PC-3 (cell line): ENCODE results near the gene GDF2. TPM values are rescaled to one million over a fixed set of nuclear protein-coding genes. Genes with fewer than 3 reads are reported as not detected.

Experiments
- ATAC-seq: fragments of 200-7000 bp; cut with Tn5 transposase; 2 replicates; pipeline ENCODE4 v1.9.1; 2020; ENCODE audit warnings: mild to moderate bottlenecking, moderate library complexity
- BruUV-seq: library from RNA; stranded (reverse); fragments of 400-500 nt; replicated peaks from 2 replicates; lab custom pipeline; 2021; lab: Mats Ljungman, UMichigan
- CTCF ChIA-PET: fragments of 300-600 bp; sonication (Branson Sonifier 250); formaldehyde crosslinking; loops from one replicate; lab custom pipeline; 2022; ENCODE audit warnings: antibody characterized with exemption; lab: Charles Lee
- POLR2A ChIA-PET: fragments of 300-600 bp; sonication (Branson Sonifier 250); formaldehyde crosslinking; loops from one replicate; lab custom pipeline; 2022; ENCODE audit warnings: antibody characterized with exemption; ENCODE audit not compliant: unreplicated experiment; lab: Charles Lee
- DNase-seq: peaks from one replicate; pipeline ENCODE4 v3.0.0-alpha.2; 2015
- H2AFZ ChIP-seq: fragments of 300-600 bp; sonication (generic); 2 replicates; pipeline ENCODE4 v1.6.0; 2016; ENCODE audit warnings: antibody characterized with exemption, low read length
- H3F3A ChIP-seq: fragments of 300-600 bp; sonication (generic); one replicate; pipeline ENCODE4 v1.6.0; 2017; ENCODE audit warnings: antibody characterized with exemption, low read length, control low read depth, mild to moderate bottlenecking; ENCODE audit not compliant: unreplicated experiment
- H3K27ac ChIP-seq: fragments of 300-600 bp; sonication (generic); 2 replicates; pipeline ENCODE4 v1.5.1; 2016; ENCODE audit warnings: mild to moderate bottlenecking, low read length
- H3K27me3 ChIP-seq: fragments of 300-600 bp; sonication (generic); 2 replicates; pipeline ENCODE4 v1.6.1; 2016; ENCODE audit warnings: low read length, mixed read lengths
- H3K36me3 ChIP-seq: fragments of 300-600 bp; sonication (generic); 2 replicates; pipeline ENCODE4 v1.6.1; 2016; ENCODE audit warnings: low read depth, mixed run types, low read length, mixed read lengths
- H3K4me1 ChIP-seq: fragments of 300-600 bp; sonication (generic); 2 replicates; pipeline ENCODE4 v1.5.1; 2016; ENCODE audit warnings: low read length; ENCODE audit not compliant: insufficient read depth
- H3K4me2 ChIP-seq: fragments of 300-600 bp; sonication (generic); 2 replicates; pipeline ENCODE4 v1.6.0; 2016; ENCODE audit warnings: low read length
- H3K4me3 ChIP-seq: fragments of 300-600 bp; sonication (generic); 2 replicates; pipeline ENCODE4 v1.5.1; 2016; ENCODE audit warnings: mild to moderate bottlenecking, low read length, mixed read lengths
- H3K79me2 ChIP-seq: fragments of 300-600 bp; sonication (generic); 2 replicates; pipeline ENCODE4 v1.6.1; 2017; ENCODE audit warnings: low read length, mixed read lengths
- H3K9ac ChIP-seq: fragments of 300-600 bp; sonication (generic); 2 replicates; pipeline ENCODE4 v1.6.0; 2016; ENCODE audit warnings: mild to moderate bottlenecking, low read length
- H3K9me2 ChIP-seq: fragments of 300-600 bp; sonication (generic); replicated peaks from 2 replicates; pipeline ENCODE4 v1.6.1; 2016; ENCODE audit warnings: mixed run types, low read length, mixed read lengths
- H3K9me3 ChIP-seq: fragments of 300-600 bp; sonication (generic); 2 replicates; pipeline ENCODE4 v1.6.1; 2016; ENCODE audit warnings: low read length, mixed read lengths
- H4K20me1 ChIP-seq: fragments of 300-600 bp; sonication (generic); 2 replicates; pipeline ENCODE4 v1.6.1; 2016; ENCODE audit warnings: low read length, mixed read lengths
- CTCF ChIP-seq: fragments of 300-600 bp; sonication (generic); conservative IDR thresholded peaks from 2 replicates; pipeline ENCODE4 v1.5.1; 2017; ENCODE audit warnings: antibody characterized with exemption, low read depth, mild to moderate bottlenecking, low read length
- EZH2 ChIP-seq: fragments of 300-600 bp; sonication (generic); IDR thresholded peaks from one replicate; pipeline ENCODE4 v1.6.1; 2017; ENCODE audit warnings: antibody characterized with exemption, mild to moderate bottlenecking, low read length; ENCODE audit not compliant: unreplicated experiment
- EZH2phosphoT487 ChIP-seq: fragments of 300-600 bp; sonication (generic); IDR thresholded peaks from 2 replicates; pipeline ENCODE4 v1.6.1; 2018; ENCODE audit warnings: mild to moderate bottlenecking, antibody characterized with exemption, low read length, borderline replicate concordance
- intact Hi-C: fragments of 100-400 bp; cut with micrococcal nuclease; formaldehyde crosslinking; loops from 2 replicates; pipeline ENCODE4 v1.9.0; 2023
- total RNA-seq: library from RNA; depleted of rRNA; stranded (reverse); fragments of >200 nt; gene quantifications from 2 replicates; pipeline ENCODE4 v1.2.3, GENCODE V29; 2014

Gene GDF2
- total RNA-seq, 1 experiment from 2014 or later, result not detected

GRCh38 chr10:47288236-47288635 is 34.0 kb upstream of the GDF2 start:
- no peak overlapping the region for H3K4me3 ChIP-seq
- H3K27me3 ChIP-seq, result peaks cover 7% of the 10 kb centered on the region; the same call in 1 of the 2 replicates
- TF ChIP-seq CTCF, result no peak
- TF ChIP-seq EZH2, result no peak
- TF ChIP-seq EZH2phosphoT487, result no peak
- no peak overlapping the region for H2AFZ ChIP-seq
- H3K4me1 ChIP-seq, result no peaks in the 10 kb centered on the region
- intact Hi-C loops, result no loop called here
- ATAC-seq (no peak), DNase-seq (no peak)
- H3K27ac ChIP-seq, result no peak overlapping the region
- CTCF ChIA-PET, result no interaction called here
- POLR2A ChIA-PET, result no interaction called here
- H3K9me3 ChIP-seq, result no peaks in the 10 kb centered on the region
- BruUV-seq, result no TSS peak
- H4K20me1 ChIP-seq, result no peaks in the 10 kb centered on the region
- no peaks in the 10 kb centered on the region for H3K79me2 ChIP-seq
- no peaks in the 10 kb centered on the region for H3K36me3 ChIP-seq
- H3K4me2 ChIP-seq, result no peak overlapping the region
- H3F3A ChIP-seq, result no peaks in the 10 kb centered on the region
- no peaks in the 10 kb centered on the region for H3K9me2 ChIP-seq
- H3K9ac ChIP-seq, result no peak overlapping the region

- CTCF ChIA-PET, result no interaction called here
- Histone ChIP-seq H3K9me3 (no peaks in the 10 kb centered on the region), H3K9me2 (no peaks in the 10 kb centered on the region), H2AFZ (no peak overlapping the region), H3F3A (no peaks in the 10 kb centered on the region), H3K27ac (no peak overlapping the region), H3K4me1 (no peaks in the 10 kb centered on the region), H3K4me3 (no peak overlapping the region), H3K36me3 (no peaks in the 10 kb centered on the region), H3K4me2 (no peak overlapping the region), H3K27me3 (peaks cover 14% of the 10 kb centered on the region; the same call in 1 of the 2 replicates), H4K20me1 (no peaks in the 10 kb centered on the region), H3K9ac (no peak overlapping the region), H3K79me2 (no peaks in the 10 kb centered on the region)
- ATAC-seq (no peak), DNase-seq (no peak)
- no TSS peak for BruUV-seq
- intact Hi-C loops, result no loop called here
- no peak for TF ChIP-seq EZH2
- no peak for TF ChIP-seq CTCF
- no peak for TF ChIP-seq EZH2phosphoT487
- POLR2A ChIA-PET, result no interaction called here
Observed at GRCh38 chr10:47288916-47289495, 33.2 kb upstream of the GDF2 start.

- intact Hi-C loops, result no loop called here
- POLR2A ChIA-PET, result no interaction called here
Observed at GRCh38 chr10:47289921-47290320, 32.3 kb upstream of the GDF2 start.

More at GRCh38 chr10:47289921-47290320, 32.3 kb upstream of the GDF2 start:
- TF ChIP-seq EZH2 (no peak), EZH2phosphoT487 (no peak), CTCF (no peak)
- DNase-seq (no peak), ATAC-seq (no peak)
- Histone ChIP-seq H3K9me3 (no peaks in the 10 kb centered on the region), H3K4me1 (no peaks in the 10 kb centered on the region), H4K20me1 (no peaks in the 10 kb centered on the region), H3K36me3 (no peaks in the 10 kb centered on the region), H3K27ac (no peak overlapping the region), H3K4me2 (no peak overlapping the region), H2AFZ (no peak overlapping the region), H3F3A (no peaks in the 10 kb centered on the region), H3K9me2 (no peaks in the 10 kb centered on the region), H3K4me3 (no peak overlapping the region), H3K79me2 (no peaks in the 10 kb centered on the region), H3K27me3 (peaks cover 22% of the 10 kb centered on the region; the same call in 1 of the 2 replicates), H3K9ac (no peak overlapping the region)
- CTCF ChIA-PET, result no interaction called here
- BruUV-seq, result no TSS peak
